ENCODE results near the gene NEDD4. TPM values are rescaled to one million over a fixed set of nuclear protein-coding genes. Genes with fewer than 3 reads are reported as not detected.

NEDD4 gene
- total RNA-seq, 2 experiments from 2014 or later = 2.6 to 2.7 TPM

GRCh38 chr15:55897560-55898336, 95.7 kb downstream of the NEDD4 start:
- CTCF ChIA-PET = no interaction called here
- Mint-ChIP-seq H3K4me3 (no peak overlapping the region), H3K27me3 (no peaks in the 10 kb centered on the region), H3K36me3 (ENCODE audit: low read depth) (no peaks in the 10 kb centered on the region), H3K4me1 (ENCODE audit: low read depth) (peaks cover 8% of the 10 kb centered on the region), H3K27ac (no peak overlapping the region), H3K9me3 (no peaks in the 10 kb centered on the region)
- H3K27me3 ChIP-seq (ENCODE audit: control insufficient read depth in 1 of 2, insufficient read depth in 2 of 2, low read length in 2 of 2) = no peaks in the 10 kb centered on the region
- POLR2A ChIA-PET = no interaction called here
- no peak overlapping the region for H3K27ac ChIP-seq (ENCODE audit: low read depth in 1 of 2, low read length in 2 of 2)
- intact Hi-C loops (cut with DNase I, micrococcal nuclease) = no loop called here
- no peaks in the 10 kb centered on the region for H3K36me3 ChIP-seq (ENCODE audit: insufficient read depth, low read length)
- TF ChIP-seq, protein P1, sequence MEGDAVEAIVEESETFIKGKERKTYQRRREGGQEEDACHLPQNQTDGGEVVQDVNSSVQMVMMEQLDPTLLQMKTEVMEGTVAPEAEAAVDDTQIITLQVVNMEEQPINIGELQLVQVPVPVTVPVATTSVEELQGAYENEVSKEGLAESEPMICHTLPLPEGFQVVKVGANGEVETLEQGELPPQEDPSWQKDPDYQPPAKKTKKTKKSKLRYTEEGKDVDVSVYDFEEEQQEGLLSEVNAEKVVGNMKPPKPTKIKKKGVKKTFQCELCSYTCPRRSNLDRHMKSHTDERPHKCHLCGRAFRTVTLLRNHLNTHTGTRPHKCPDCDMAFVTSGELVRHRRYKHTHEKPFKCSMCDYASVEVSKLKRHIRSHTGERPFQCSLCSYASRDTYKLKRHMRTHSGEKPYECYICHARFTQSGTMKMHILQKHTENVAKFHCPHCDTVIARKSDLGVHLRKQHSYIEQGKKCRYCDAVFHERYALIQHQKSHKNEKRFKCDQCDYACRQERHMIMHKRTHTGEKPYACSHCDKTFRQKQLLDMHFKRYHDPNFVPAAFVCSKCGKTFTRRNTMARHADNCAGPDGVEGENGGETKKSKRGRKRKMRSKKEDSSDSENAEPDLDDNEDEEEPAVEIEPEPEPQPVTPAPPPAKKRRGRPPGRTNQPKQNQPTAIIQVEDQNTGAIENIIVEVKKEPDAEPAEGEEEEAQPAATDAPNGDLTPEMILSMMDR (IDR thresholded peaks at IDR 0.05) = peak; percentile 47
- no peaks in the 10 kb centered on the region for H3K4me1 ChIP-seq (ENCODE audit: insufficient read depth, low read length)
- DNase-seq (peak in 3 of 14 experiments; percentile 5 to 23 (median 20)), ATAC-seq (ENCODE audit: poor library complexity) (no peak)
- H3K9me3 ChIP-seq (ENCODE audit: control insufficient read depth in 1 of 2, insufficient read depth in 1 of 2, low read length in 2 of 2) = no peaks in the 10 kb centered on the region
- no peak overlapping the region for H3K4me3 ChIP-seq (ENCODE audit: low read length)

DNA sequence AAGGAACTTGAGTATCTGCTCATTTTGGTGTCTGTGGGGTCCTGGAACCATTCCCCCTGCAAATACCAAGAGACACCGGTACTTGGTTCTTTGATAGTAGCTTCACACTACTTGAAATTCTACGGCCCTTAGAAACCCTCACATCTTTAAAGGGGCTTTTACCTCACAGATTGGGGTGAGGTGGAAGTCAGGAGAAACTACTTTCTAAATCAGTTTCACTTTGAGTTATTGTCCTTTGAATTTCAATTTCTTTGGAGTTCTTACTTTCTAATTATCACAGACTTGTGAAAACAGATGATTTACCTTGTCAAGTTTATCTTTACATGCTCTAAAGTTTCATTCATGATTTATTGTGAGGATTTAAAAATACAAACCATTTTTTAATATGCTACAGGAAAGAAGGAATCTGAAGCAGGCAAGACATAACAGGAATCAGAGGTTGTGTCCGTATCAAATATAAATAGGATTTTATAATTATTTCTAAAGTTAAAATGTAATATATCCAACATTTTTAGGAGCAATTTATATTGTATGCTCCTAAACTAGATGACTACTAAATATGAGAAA, 98.9 kb downstream of the NEDD4 start:
- ATAC-seq (ENCODE audit: poor library complexity) = no peak
- intact Hi-C loops (cut with DNase I, micrococcal nuclease) = no loop called here
- POLR2A ChIA-PET = interaction anchor here (0.6 kb wide), 1 partner anchor 18 kb away, joined by 3 read pairs; no protein-coding TSS in a partner anchor
- Mint-ChIP-seq H3K36me3 (ENCODE audit: low read depth) (no peaks in the 10 kb centered on the region), H3K27me3 (no peaks in the 10 kb centered on the region), H3K4me1 (ENCODE audit: low read depth) (peaks cover 8% of the 10 kb centered on the region), H3K4me3 (no peak overlapping the region), H3K27ac (no peak overlapping the region), H3K9me3 (no peaks in the 10 kb centered on the region)
- DNase-seq = no peak
- H3K27ac ChIP-seq (ENCODE audit: low read depth in 1 of 2, low read length in 2 of 2) = no peak overlapping the region
- no peak overlapping the region for H3K4me3 ChIP-seq (ENCODE audit: low read length)
- no peaks in the 10 kb centered on the region for H3K36me3 ChIP-seq (ENCODE audit: insufficient read depth, low read length)
- CTCF ChIA-PET = no interaction called here
- TF ChIP-seq, protein P1 (IDR thresholded peaks at IDR 0.05) = no peak
- H3K27me3 ChIP-seq (ENCODE audit: control insufficient read depth in 1 of 2, insufficient read depth in 2 of 2, low read length in 2 of 2) = no peaks in the 10 kb centered on the region
- no peaks in the 10 kb centered on the region for H3K4me1 ChIP-seq (ENCODE audit: insufficient read depth, low read length)
- no peaks in the 10 kb centered on the region for H3K9me3 ChIP-seq (ENCODE audit: control insufficient read depth in 1 of 2, insufficient read depth in 1 of 2, low read length in 2 of 2)

- Mint-ChIP-seq H3K9me3 (no peaks in the 10 kb centered on the region), H3K4me3 (no peak overlapping the region), H3K36me3 (ENCODE audit: low read depth) (no peaks in the 10 kb centered on the region), H3K27me3 (no peaks in the 10 kb centered on the region), H3K4me1 (ENCODE audit: low read depth) (peaks cover 8% of the 10 kb centered on the region), H3K27ac (no peak overlapping the region)
- no peak overlapping the region for H3K4me3 ChIP-seq (ENCODE audit: low read length)
- H3K36me3 ChIP-seq (ENCODE audit: insufficient read depth, low read length) = no peaks in the 10 kb centered on the region
- H3K4me1 ChIP-seq (ENCODE audit: insufficient read depth, low read length) = no peaks in the 10 kb centered on the region
- intact Hi-C loops (cut with DNase I, micrococcal nuclease) = no loop called here
- no peaks in the 10 kb centered on the region for H3K9me3 ChIP-seq (ENCODE audit: control insufficient read depth in 1 of 2, insufficient read depth in 1 of 2, low read length in 2 of 2)
- ChIA-PET CTCF (no interaction called here), POLR2A (no interaction called here)
- DNase-seq (no peak), ATAC-seq (ENCODE audit: poor library complexity) (no peak)
- no peaks in the 10 kb centered on the region for H3K27me3 ChIP-seq (ENCODE audit: control insufficient read depth in 1 of 2, insufficient read depth in 2 of 2, low read length in 2 of 2)
- TF ChIP-seq, protein P1 (IDR thresholded peaks at IDR 0.05) = no peak
- H3K27ac ChIP-seq (ENCODE audit: low read depth in 1 of 2, low read length in 2 of 2) = no peak overlapping the region
Observed at GRCh38 chr15:55893852-55894251, 99.6 kb downstream of the NEDD4 start.

Data from CD4-positive, alpha-beta T cell (primary cell).